Eye (tissue), 1 donor: ENCODE results near the gene APOC3.

Source experiments
- DNase-seq: peaks from one replicate; pipeline ENCODE4 v3.0.0-alpha.2; 2015

Gene APOC3

GRCh38 chr11:116852261-116853031 lies 22.7 kb downstream of the APOC3 start:
- DNase-seq: no peak

- DNase-seq: no peak
Measured at GRCh38 chr11:116853461-116854073, 23.9 kb downstream of the APOC3 start.

GRCh38 chr11:116855413-116855812 lies 25.7 kb downstream of the APOC3 start:
- no peak for DNase-seq

- DNase-seq: no peak
Measured at GRCh38 chr11:116856423-116856822, 26.7 kb downstream of the APOC3 start.

- DNase-seq: no peak
Measured at GRCh38 chr11:116857316-116857715, 27.6 kb downstream of the APOC3 start.

GRCh38 chr11:116857936-116858335 lies 28.2 kb downstream of the APOC3 start:
- no peak for DNase-seq

GRCh38 chr11:116859175-116859574 lies 29.5 kb downstream of the APOC3 start:
- DNase-seq: no peak

- DNase-seq: no peak
Measured at GRCh38 chr11:116860303-116860702, 30.6 kb downstream of the APOC3 start.

- no peak for DNase-seq
Measured at GRCh38 chr11:116861539-116861938, 31.8 kb downstream of the APOC3 start.

GRCh38 chr11:116862185-116862584 lies 32.5 kb downstream of the APOC3 start:
- DNase-seq: no peak

- no peak for DNase-seq
Measured at GRCh38 chr11:116862951-116863350, 33.2 kb downstream of the APOC3 start.

GRCh38 chr11:116864531-116864930 lies 34.8 kb downstream of the APOC3 start:
- no peak for DNase-seq

GRCh38 chr11:116865696-116866095 lies 36.0 kb downstream of the APOC3 start:
- DNase-seq: no peak

- DNase-seq: no peak
Measured at GRCh38 chr11:116866804-116867455, 37.2 kb downstream of the APOC3 start.

GRCh38 chr11:116867619-116868018 lies 37.9 kb downstream of the APOC3 start:
- no peak for DNase-seq

- no peak for DNase-seq
Measured at GRCh38 chr11:116868066-116868465, 38.4 kb downstream of the APOC3 start.

- DNase-seq: no peak
Measured at GRCh38 chr11:116869610-116870009, 39.9 kb downstream of the APOC3 start.

GRCh38 chr11:116870054-116870453 lies 40.3 kb downstream of the APOC3 start:
- DNase-seq: no peak

- DNase-seq: no peak
Measured at GRCh38 chr11:116871248-116871647, 41.5 kb downstream of the APOC3 start.

- DNase-seq: no peak
Measured at GRCh38 chr11:116873381-116873780, 43.7 kb downstream of the APOC3 start.

GRCh38 chr11:116874251-116874650 lies 44.5 kb downstream of the APOC3 start:
- DNase-seq: no peak

- no peak for DNase-seq
Measured at GRCh38 chr11:116875194-116875593, 45.5 kb downstream of the APOC3 start.

- DNase-seq: no peak
Measured at GRCh38 chr11:116876656-116877055, 46.9 kb downstream of the APOC3 start.
